GM12892 (cell line): ENCODE data around the gene RFC4.

Source experiments
- POLR2A ChIP-seq: IDR thresholded peaks from 2 replicates; pipeline ENCODE4 v1.6.1; 2011; ENCODE audit warnings: low read depth, low read length, control low read depth
- POLR2AphosphoS5 ChIP-seq: IDR thresholded peaks from 2 replicates; pipeline ENCODE4 v1.6.1; 2011; ENCODE audit warnings: low read depth, low read length, control low read depth
- TAF1 ChIP-seq: IDR thresholded peaks from 2 replicates; pipeline ENCODE4 v1.6.1; 2011; ENCODE audit warnings: low read depth, mild to moderate bottlenecking, control low read depth, low read length, borderline replicate concordance

GRCh38 chr3:186742618-186743380 is 63.5 kb downstream of the RFC4 start:
- no peak for TF ChIP-seq POLR2AphosphoS5
- TF ChIP-seq POLR2A, result no peak
- no peak for TF ChIP-seq TAF1
